ENCODE data around the gene TRAPPC3. TPM values are rescaled to one million over a fixed set of nuclear protein-coding genes. Genes with fewer than 3 reads are reported as not detected.

The TRAPPC3 gene
- total and polyA plus RNA-seq, 9 of the 15 experiments (the other 6 are each of a cell fraction or from before 2014, with no cell fraction given) = 20.6 to 141 (median 112) TPM

DNA sequence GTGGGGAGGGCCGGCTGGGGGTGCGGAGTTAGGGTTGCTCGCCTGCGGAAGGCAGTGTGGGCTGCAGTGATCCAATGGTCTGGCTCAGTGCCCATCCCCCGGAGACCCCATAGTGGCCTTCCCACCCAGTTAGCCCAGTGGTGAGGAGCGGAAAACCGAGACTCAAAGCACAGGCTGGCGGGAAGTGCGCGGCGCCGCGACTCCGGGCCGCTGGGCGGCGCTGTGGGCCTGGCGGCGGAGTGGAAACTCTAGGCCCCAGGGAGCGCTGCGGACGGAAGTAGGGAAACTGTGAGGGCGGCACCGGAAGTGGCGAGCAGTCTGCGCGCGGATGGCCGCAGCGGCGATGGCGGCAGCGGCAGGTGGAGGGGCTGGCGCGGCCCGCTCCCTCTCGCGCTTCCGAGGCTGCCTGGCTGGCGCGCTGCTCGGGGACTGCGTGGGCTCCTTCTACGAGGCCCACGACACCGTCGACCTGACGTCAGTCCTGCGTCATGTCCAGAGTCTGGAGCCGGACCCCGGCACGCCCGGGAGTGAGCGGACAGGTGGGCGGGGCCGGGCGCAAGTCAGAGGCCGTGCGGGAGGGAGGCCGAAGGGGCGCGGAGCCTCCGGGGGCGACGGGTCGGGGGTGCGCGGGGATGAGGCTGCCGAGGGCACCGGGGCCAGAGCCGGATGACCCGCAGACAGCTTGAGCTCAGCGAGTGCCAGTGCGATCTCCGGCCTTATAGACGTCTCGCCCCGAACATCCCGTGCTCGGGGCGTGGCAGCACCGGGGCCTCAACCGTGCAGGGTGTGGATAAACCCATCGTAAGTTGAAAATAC, 60.5 kb downstream of the TRAPPC3 start, which contains the start of gene ADPRS (continued):
- TF ChIP-seq, protein P1, sequence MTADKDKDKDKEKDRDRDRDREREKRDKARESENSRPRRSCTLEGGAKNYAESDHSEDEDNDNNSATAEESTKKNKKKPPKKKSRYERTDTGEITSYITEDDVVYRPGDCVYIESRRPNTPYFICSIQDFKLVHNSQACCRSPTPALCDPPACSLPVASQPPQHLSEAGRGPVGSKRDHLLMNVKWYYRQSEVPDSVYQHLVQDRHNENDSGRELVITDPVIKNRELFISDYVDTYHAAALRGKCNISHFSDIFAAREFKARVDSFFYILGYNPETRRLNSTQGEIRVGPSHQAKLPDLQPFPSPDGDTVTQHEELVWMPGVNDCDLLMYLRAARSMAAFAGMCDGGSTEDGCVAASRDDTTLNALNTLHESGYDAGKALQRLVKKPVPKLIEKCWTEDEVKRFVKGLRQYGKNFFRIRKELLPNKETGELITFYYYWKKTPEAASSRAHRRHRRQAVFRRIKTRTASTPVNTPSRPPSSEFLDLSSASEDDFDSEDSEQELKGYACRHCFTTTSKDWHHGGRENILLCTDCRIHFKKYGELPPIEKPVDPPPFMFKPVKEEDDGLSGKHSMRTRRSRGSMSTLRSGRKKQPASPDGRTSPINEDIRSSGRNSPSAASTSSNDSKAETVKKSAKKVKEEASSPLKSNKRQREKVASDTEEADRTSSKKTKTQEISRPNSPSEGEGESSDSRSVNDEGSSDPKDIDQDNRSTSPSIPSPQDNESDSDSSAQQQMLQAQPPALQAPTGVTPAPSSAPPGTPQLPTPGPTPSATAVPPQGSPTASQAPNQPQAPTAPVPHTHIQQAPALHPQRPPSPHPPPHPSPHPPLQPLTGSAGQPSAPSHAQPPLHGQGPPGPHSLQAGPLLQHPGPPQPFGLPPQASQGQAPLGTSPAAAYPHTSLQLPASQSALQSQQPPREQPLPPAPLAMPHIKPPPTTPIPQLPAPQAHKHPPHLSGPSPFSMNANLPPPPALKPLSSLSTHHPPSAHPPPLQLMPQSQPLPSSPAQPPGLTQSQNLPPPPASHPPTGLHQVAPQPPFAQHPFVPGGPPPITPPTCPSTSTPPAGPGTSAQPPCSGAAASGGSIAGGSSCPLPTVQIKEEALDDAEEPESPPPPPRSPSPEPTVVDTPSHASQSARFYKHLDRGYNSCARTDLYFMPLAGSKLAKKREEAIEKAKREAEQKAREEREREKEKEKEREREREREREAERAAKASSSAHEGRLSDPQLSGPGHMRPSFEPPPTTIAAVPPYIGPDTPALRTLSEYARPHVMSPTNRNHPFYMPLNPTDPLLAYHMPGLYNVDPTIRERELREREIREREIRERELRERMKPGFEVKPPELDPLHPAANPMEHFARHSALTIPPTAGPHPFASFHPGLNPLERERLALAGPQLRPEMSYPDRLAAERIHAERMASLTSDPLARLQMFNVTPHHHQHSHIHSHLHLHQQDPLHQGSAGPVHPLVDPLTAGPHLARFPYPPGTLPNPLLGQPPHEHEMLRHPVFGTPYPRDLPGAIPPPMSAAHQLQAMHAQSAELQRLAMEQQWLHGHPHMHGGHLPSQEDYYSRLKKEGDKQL (CRISPR knock-in tag; IDR thresholded peaks at IDR 0.05; ENCODE audit: borderline replicate concordance) = no peak
- TF ChIP-seq, protein P2, sequence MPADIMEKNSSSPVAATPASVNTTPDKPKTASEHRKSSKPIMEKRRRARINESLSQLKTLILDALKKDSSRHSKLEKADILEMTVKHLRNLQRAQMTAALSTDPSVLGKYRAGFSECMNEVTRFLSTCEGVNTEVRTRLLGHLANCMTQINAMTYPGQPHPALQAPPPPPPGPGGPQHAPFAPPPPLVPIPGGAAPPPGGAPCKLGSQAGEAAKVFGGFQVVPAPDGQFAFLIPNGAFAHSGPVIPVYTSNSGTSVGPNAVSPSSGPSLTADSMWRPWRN (IDR thresholded peaks at IDR 0.05; ENCODE audit: low read depth) = no peak
- TF ChIP-seq, protein P3, sequence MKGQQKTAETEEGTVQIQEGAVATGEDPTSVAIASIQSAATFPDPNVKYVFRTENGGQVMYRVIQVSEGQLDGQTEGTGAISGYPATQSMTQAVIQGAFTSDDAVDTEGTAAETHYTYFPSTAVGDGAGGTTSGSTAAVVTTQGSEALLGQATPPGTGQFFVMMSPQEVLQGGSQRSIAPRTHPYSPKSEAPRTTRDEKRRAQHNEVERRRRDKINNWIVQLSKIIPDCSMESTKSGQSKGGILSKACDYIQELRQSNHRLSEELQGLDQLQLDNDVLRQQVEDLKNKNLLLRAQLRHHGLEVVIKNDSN (CRISPR knock-in tag; IDR thresholded peaks at IDR 0.05) = peak; percentile 54; the same call in 1 of the 2 replicates
- TF ChIP-seq, protein P4, sequence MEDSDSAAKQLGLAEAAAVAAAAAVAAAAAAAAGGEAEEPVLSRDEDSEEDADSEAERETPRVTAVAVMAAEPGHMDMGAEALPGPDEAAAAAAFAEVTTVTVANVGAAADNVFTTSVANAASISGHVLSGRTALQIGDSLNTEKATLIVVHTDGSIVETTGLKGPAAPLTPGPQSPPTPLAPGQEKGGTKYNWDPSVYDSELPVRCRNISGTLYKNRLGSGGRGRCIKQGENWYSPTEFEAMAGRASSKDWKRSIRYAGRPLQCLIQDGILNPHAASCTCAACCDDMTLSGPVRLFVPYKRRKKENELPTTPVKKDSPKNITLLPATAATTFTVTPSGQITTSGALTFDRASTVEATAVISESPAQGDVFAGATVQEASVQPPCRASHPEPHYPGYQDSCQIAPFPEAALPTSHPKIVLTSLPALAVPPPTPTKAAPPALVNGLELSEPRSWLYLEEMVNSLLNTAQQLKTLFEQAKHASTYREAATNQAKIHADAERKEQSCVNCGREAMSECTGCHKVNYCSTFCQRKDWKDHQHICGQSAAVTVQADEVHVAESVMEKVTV (CRISPR knock-in tag; IDR thresholded peaks at IDR 0.05) = no peak
- TF ChIP-seq, protein P5, sequence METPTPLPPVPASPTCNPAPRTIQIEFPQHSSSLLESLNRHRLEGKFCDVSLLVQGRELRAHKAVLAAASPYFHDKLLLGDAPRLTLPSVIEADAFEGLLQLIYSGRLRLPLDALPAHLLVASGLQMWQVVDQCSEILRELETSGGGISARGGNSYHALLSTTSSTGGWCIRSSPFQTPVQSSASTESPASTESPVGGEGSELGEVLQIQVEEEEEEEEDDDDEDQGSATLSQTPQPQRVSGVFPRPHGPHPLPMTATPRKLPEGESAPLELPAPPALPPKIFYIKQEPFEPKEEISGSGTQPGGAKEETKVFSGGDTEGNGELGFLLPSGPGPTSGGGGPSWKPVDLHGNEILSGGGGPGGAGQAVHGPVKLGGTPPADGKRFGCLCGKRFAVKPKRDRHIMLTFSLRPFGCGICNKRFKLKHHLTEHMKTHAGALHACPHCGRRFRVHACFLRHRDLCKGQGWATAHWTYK (CRISPR knock-in tag; IDR thresholded peaks at IDR 0.05) = peak; percentile 89
- peak; percentile 64 for TF ChIP-seq FUS (optimal IDR thresholded peaks at IDR 0.05; ENCODE audit: low read depth, low read length)
- no peak for TF ChIP-seq KDM1A (IDR thresholded peaks at IDR 0.05)
- peak; percentile 95 for TF ChIP-seq MYC (IDR thresholded peaks at IDR 0.05; ENCODE audit: low read depth, low read length)
- TF ChIP-seq MYC (CRISPR knock-in tag; IDR thresholded peaks at IDR 0.05; ENCODE audit: borderline replicate concordance, low read depth) = no peak
- TF ChIP-seq SIX5 (IDR thresholded peaks at IDR 0.05; ENCODE audit: borderline replicate concordance in 1 of 2, insufficient read depth in 1 of 2, low read depth in 1 of 2, low read length in 2 of 2) = peak in 1 of 2 experiments; percentile 60; a peak in 3 of 4 replicates
- TF ChIP-seq, protein P6, sequence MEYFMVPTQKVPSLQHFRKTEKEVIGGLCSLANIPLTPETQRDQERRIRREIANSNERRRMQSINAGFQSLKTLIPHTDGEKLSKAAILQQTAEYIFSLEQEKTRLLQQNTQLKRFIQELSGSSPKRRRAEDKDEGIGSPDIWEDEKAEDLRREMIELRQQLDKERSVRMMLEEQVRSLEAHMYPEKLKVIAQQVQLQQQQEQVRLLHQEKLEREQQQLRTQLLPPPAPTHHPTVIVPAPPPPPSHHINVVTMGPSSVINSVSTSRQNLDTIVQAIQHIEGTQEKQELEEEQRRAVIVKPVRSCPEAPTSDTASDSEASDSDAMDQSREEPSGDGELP (CRISPR knock-in tag; IDR thresholded peaks at IDR 0.05; ENCODE audit: borderline replicate concordance) = peak; percentile 91
- TF ChIP-seq PHF8 (IDR thresholded peaks at IDR 0.05; ENCODE audit: borderline replicate concordance, low read length) = peak; percentile 98
- no peak for TF ChIP-seq ILK (tag; IDR thresholded peaks at IDR 0.05; ENCODE audit: borderline replicate concordance, low read depth)
- no peak for TF ChIP-seq ZNF140 (CRISPR knock-in tag; IDR thresholded peaks at IDR 0.05)
- TF ChIP-seq BCL6 (CRISPR knock-in tag; IDR thresholded peaks at IDR 0.05) = no peak

Measured in K562 (cell line).